Activated CD4-positive, alpha-beta T cell treated with anti-CD3 and anti-CD28 coated beads for 36 hours (primary cell): ENCODE measurements around the gene EPB41L2. TPM values are rescaled to one million over a fixed set of nuclear protein-coding genes. Genes with fewer than 3 reads are reported as not detected.

Source experiments
- ATAC-seq: fragments of 200-7000 bp; cut with Tn5 transposase; one replicate; pipeline ENCODE4 v1.10.0; 2021; ENCODE audit warnings: mild to moderate bottlenecking, moderate library complexity
- CTCF ChIA-PET: fragments of 350-600 bp; sonication (Branson Sonifier 250); formaldehyde crosslinking; loops from one replicate; lab custom pipeline; 2021; ENCODE audit warnings: antibody characterized with exemption; lab: Charles Lee
- POLR2A ChIA-PET: fragments of 350-600 bp; sonication (Branson Sonifier 250); formaldehyde crosslinking; loops from one replicate; lab custom pipeline; 2021; ENCODE audit warnings: antibody characterized with exemption, inconsistent platforms; lab: Charles Lee
- DNase-seq: peaks from one replicate; pipeline ENCODE4 v3.0.0-alpha.2; 2020
- H3K27ac Mint-ChIP-seq: one replicate; pipeline ENCODE4 v1.8.0; 2021; ENCODE audit warnings: mixed read lengths
- H3K27me3 Mint-ChIP-seq: one replicate; pipeline ENCODE4 v1.8.0; 2021; ENCODE audit warnings: mixed read lengths
- H3K36me3 Mint-ChIP-seq: one replicate; pipeline ENCODE4 v1.8.0; 2021; ENCODE audit warnings: low read depth, mixed read lengths
- H3K4me1 Mint-ChIP-seq: one replicate; pipeline ENCODE4 v1.8.0; 2021; ENCODE audit warnings: mixed read lengths
- H3K4me3 Mint-ChIP-seq: one replicate; pipeline ENCODE4 v1.8.0; 2021; ENCODE audit warnings: mild to moderate bottlenecking, moderate library complexity, mixed read lengths
- H3K9me3 Mint-ChIP-seq: one replicate; pipeline ENCODE4 v1.8.0; 2021; ENCODE audit warnings: low read depth, mixed read lengths
- intact Hi-C, 2 experiments: fragments of 100-400 bp; cut with DNase I in 1 of 2; cut with micrococcal nuclease in 1 of 2; formaldehyde crosslinking; loops; one replicate each; pipeline versions ENCODE4 v1.14.2 to v1.15.1; 2022 to 2024; cut with DNase I, micrococcal nuclease
- total RNA-seq, 2 experiments: library from RNA; stranded (reverse); gene quantifications; one replicate each; pipeline ENCODE4 v1.2.3, GENCODE V29; 2021

Gene EPB41L2
- total RNA-seq, 2 experiments from 2014 or later = 33.3 to 43.4 TPM

DNA sequence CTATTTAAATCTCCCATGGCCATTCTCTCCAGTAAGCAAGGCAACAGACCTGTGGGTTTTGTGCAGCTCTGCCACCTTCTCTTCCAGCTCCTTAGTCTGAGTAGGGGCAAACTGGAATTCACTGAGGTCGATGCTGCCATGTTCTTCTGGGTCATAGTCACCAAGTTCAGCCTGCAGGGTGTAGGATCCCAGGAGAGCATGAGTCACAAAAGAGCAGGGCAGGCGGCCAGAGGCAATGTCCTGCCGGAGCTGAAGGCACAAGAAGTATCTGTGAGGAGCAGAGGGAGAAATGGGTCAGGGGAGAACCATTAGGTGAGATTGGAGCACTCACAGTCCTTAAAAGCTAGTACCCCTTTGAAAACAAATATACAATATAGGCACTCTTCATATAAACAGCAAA, 162.1 kb downstream of the EPB41L2 start:
- no peak for DNase-seq
- CTCF ChIA-PET = interaction anchor here (1.0 to 3.5 kb wide), 5 partner anchors 9 to 633 kb away, joined by 3 to 19 read pairs (median 4); no protein-coding TSS in a partner anchor

GRCh38 chr6:130896249-130896648, 166.8 kb downstream of the EPB41L2 start:
- Mint-ChIP-seq H3K4me3 (no peak overlapping the region), H3K27ac (no peak overlapping the region), H3K4me1 (no peaks in the 10 kb centered on the region), H3K27me3 (no peaks in the 10 kb centered on the region), H3K9me3 (no peaks in the 10 kb centered on the region), H3K36me3 (peaks cover 4% of the 10 kb centered on the region)
- CTCF ChIA-PET = interaction anchor here (1.4 to 1.5 kb wide), 2 partner anchors 10 to 11 kb away, joined by 3 to 6 read pairs; no protein-coding TSS in a partner anchor
- ATAC-seq (no peak), DNase-seq (no peak)
- intact Hi-C loops = no loop called here
- POLR2A ChIA-PET = no interaction called here

More for the DNA sequence above, 162.1 kb downstream of the EPB41L2 start:
- Mint-ChIP-seq H3K4me3 (no peak overlapping the region), H3K4me1 (no peaks in the 10 kb centered on the region), H3K27me3 (no peaks in the 10 kb centered on the region), H3K9me3 (no peaks in the 10 kb centered on the region), H3K36me3 (no peaks in the 10 kb centered on the region), H3K27ac (no peak overlapping the region)
- intact Hi-C loops = no loop called here
- no peak for ATAC-seq
- POLR2A ChIA-PET = no interaction called here

GRCh38 chr6:130895516-130895915, 167.5 kb downstream of the EPB41L2 start:
- Mint-ChIP-seq H3K4me3 (no peak overlapping the region), H3K36me3 (peaks cover 4% of the 10 kb centered on the region), H3K9me3 (no peaks in the 10 kb centered on the region), H3K27me3 (no peaks in the 10 kb centered on the region), H3K4me1 (no peaks in the 10 kb centered on the region), H3K27ac (no peak overlapping the region)
- POLR2A ChIA-PET = no interaction called here
- DNase-seq (no peak), ATAC-seq (no peak)
- CTCF ChIA-PET = interaction anchor here (1.1 to 1.5 kb wide), 2 partner anchors 10 to 245 kb away, joined by 3 to 6 read pairs; no protein-coding TSS in a partner anchor
- intact Hi-C loops = no loop called here

GRCh38 chr6:130893766-130894165, 169.3 kb downstream of the EPB41L2 start:
- DNase-seq (no peak), ATAC-seq (no peak)
- POLR2A ChIA-PET = interaction anchor here (0.7 kb wide), 1 partner anchor 228 kb away, joined by 3 read pairs; no protein-coding TSS in a partner anchor
- no peak overlapping the region for H3K27ac Mint-ChIP-seq
- no peak overlapping the region for H3K4me3 Mint-ChIP-seq
- H3K27me3 Mint-ChIP-seq = no peaks in the 10 kb centered on the region
- no peaks in the 10 kb centered on the region for H3K4me1 Mint-ChIP-seq
- intact Hi-C loops = no loop called here
- peaks cover 7% of the 10 kb centered on the region for H3K36me3 Mint-ChIP-seq
- CTCF ChIA-PET = interaction anchor here (1.8 kb wide), 1 partner anchor 22 kb away, joined by 5 read pairs; no protein-coding TSS in a partner anchor
- no peaks in the 10 kb centered on the region for H3K9me3 Mint-ChIP-seq

DNA sequence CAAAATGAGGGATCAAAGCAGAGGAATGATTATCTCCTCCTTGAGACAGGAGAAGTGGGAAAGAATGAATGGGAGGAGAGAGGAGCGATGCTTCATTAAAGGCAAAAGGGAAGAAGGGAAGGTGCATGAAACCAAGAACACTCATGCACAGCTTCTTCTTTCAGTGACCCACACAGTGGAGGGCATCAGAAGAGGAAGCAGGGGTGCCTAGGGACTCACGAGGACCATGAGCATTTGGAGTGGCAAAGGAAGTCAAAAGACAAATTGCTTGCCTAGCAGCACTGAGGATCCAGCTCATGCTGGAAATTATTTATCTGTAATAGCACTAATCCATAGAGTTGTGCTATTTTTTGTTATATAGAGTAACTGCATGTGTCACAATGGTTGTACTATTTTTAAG, 169.8 kb downstream of the EPB41L2 start:
- DNase-seq (no peak), ATAC-seq (no peak)
- peaks cover 7% of the 10 kb centered on the region for H3K36me3 Mint-ChIP-seq
- H3K27me3 Mint-ChIP-seq = no peaks in the 10 kb centered on the region
- no peak overlapping the region for H3K4me3 Mint-ChIP-seq
- CTCF ChIA-PET = interaction anchor here (1.8 kb wide), 1 partner anchor 22 kb away, joined by 5 read pairs; no protein-coding TSS in a partner anchor
- H3K9me3 Mint-ChIP-seq = no peaks in the 10 kb centered on the region
- H3K4me1 Mint-ChIP-seq = no peaks in the 10 kb centered on the region
- POLR2A ChIA-PET = no interaction called here
- no peak overlapping the region for H3K27ac Mint-ChIP-seq
- intact Hi-C loops = no loop called here

DNA sequence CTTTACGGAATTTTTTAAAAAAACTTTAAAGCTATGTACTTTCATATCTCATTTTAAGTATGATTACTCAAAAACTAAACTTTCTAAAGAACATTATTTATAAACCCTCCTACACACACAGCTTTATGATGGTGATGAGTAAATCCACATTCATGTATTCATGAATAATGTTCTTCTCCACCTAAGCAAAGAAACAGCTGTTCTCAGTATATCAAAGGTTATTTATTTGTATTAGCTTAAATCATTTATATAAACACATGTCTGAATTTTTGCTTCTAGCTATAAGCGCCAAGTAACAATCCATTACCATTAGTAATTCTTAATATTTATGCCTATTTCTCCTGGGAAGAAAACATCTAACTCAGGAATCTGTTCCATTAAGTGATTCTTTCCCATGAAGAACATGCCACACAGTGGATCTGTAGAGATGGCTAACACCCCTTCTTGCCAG, 172.5 kb downstream of the EPB41L2 start:
- intact Hi-C loops = no loop called here
- no peak overlapping the region for H3K4me3 Mint-ChIP-seq
- H3K4me1 Mint-ChIP-seq = no peaks in the 10 kb centered on the region
- DNase-seq (no peak), ATAC-seq (no peak)
- no peak overlapping the region for H3K27ac Mint-ChIP-seq
- no peaks in the 10 kb centered on the region for H3K9me3 Mint-ChIP-seq
- H3K36me3 Mint-ChIP-seq = peaks cover 7% of the 10 kb centered on the region
- CTCF ChIA-PET = interaction anchor here (0.7 to 3.2 kb wide), 7 partner anchors 8 to 643 kb away, joined by 3 to 16 read pairs (median 7); no protein-coding TSS in a partner anchor
- H3K27me3 Mint-ChIP-seq = no peaks in the 10 kb centered on the region
- POLR2A ChIA-PET = interaction anchor here (0.5 to 0.6 kb wide), 2 partner anchors 39 to 139 kb away, joined by 3 read pairs; no protein-coding TSS in a partner anchor

DNA sequence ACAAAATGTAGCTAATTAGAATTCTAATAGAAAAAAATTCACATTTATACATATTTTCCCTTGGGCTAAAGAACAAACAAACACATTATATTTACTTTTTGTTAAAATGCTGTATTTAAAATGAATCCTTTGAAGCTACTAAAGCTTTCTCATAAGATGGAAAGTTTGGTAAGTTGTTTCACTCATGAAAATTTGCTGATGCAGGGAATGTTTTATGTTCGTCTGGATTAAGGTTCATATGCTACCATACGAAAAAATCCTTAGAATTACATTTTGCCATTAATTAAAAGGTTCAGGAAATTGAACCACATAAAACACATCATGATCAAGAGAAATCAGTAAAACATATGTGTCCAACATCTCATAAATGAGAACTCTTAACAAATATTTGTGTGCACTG, 173.6 kb downstream of the EPB41L2 start:
- ChIA-PET CTCF (interaction anchor here (2.8 kb wide), 1 partner anchor 10 kb away, joined by 11 read pairs; no protein-coding TSS in a partner anchor), POLR2A (no interaction called here)
- H3K9me3 Mint-ChIP-seq = no peaks in the 10 kb centered on the region
- intact Hi-C loops = loop anchor here in 1 of 2 experiments (5.0 to 10.0 kb wide), 2 partner anchors 295 to 738 kb away; partner anchors contain the start of gene MED23
- no peak for DNase-seq
- H3K27me3 Mint-ChIP-seq = no peaks in the 10 kb centered on the region
- H3K36me3 Mint-ChIP-seq = peaks cover 7% of the 10 kb centered on the region
- no peak overlapping the region for H3K4me3 Mint-ChIP-seq
- no peaks in the 10 kb centered on the region for H3K4me1 Mint-ChIP-seq
- H3K27ac Mint-ChIP-seq = no peak overlapping the region
- ATAC-seq = no peak

GRCh38 chr6:130888246-130888645, 174.8 kb downstream of the EPB41L2 start:
- Mint-ChIP-seq H3K9me3 (no peaks in the 10 kb centered on the region), H3K27me3 (no peaks in the 10 kb centered on the region), H3K36me3 (peaks cover 3% of the 10 kb centered on the region), H3K4me3 (no peak overlapping the region), H3K27ac (no peak overlapping the region), H3K4me1 (no peaks in the 10 kb centered on the region)
- no peak for ATAC-seq
- intact Hi-C loops = loop anchor here in 1 of 2 experiments (5.0 to 10.0 kb wide), 2 partner anchors 297 to 739 kb away; partner anchors contain the start of gene MED23
- CTCF ChIA-PET = interaction anchor here (1.7 to 3.9 kb wide), 2 partner anchors 12 to 228 kb away, joined by 11 to 19 read pairs; no protein-coding TSS in a partner anchor
- no peak for DNase-seq
- POLR2A ChIA-PET = no interaction called here

GRCh38 chr6:130886966-130887365, 176.1 kb downstream of the EPB41L2 start:
- H3K9me3 Mint-ChIP-seq = no peaks in the 10 kb centered on the region
- POLR2A ChIA-PET = no interaction called here
- H3K27me3 Mint-ChIP-seq = no peaks in the 10 kb centered on the region
- H3K36me3 Mint-ChIP-seq = peaks cover 3% of the 10 kb centered on the region
- CTCF ChIA-PET = interaction anchor here (1.4 to 3.9 kb wide), 2 partner anchors 13 to 647 kb away, joined by 4 to 19 read pairs; no protein-coding TSS in a partner anchor
- H3K4me1 Mint-ChIP-seq = no peaks in the 10 kb centered on the region
- intact Hi-C loops = loop anchor here in 1 of 2 experiments (5.0 to 10.0 kb wide), 2 partner anchors 298 to 740 kb away; partner anchors contain the start of gene MED23
- DNase-seq = no peak
- H3K4me3 Mint-ChIP-seq = no peak overlapping the region
- H3K27ac Mint-ChIP-seq = no peak overlapping the region
- ATAC-seq = no peak

DNA sequence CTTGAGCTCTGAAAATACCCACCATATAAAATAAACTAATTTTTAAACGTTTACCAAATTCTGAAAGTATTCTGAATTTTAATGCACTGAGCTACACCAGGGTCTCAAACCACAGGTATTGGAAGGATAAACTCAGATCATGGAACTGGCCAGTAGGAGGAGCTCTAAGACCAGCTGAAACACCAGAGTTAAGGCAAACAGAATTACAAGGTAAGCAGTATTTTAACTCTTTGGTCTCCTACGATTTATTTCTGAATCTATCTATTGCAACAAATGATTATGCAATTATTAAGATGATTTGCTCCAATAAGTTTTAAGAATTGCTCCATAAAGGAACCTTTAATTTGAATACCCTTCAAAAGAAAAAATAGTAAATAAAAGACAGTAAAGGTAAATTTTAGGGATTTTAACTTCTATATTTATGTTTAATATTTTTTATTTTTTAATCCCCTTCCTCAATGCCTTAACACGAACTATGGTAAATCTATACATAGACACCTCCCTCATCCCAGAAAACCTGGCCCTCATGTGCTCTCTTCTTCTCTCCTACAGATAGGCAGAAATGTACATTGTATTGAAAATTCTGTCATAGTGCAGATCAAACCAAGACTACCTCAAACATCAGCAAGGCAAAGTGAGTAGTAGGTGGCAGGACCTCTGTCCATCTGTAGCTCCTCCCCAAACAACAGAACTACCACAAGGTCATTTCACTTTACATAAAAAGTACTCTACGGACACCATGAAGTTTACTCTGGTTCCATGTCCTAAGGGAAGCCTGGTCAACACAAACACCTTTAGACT, 177.5 kb downstream of the EPB41L2 start:
- Mint-ChIP-seq H3K36me3 (peaks cover 3% of the 10 kb centered on the region), H3K27ac (no peak overlapping the region), H3K4me1 (no peaks in the 10 kb centered on the region), H3K4me3 (no peak overlapping the region), H3K27me3 (no peaks in the 10 kb centered on the region), H3K9me3 (no peaks in the 10 kb centered on the region)
- CTCF ChIA-PET = interaction anchor here (0.6 to 6.5 kb wide), 48 partner anchors 10 to 743 kb away, joined by 3 to 79 read pairs (median 4); partner anchors contain the start of gene EPB41L2
- DNase-seq (peak; percentile 80), ATAC-seq (peak; percentile 76)
- intact Hi-C loops = loop anchor here (1.0 to 10.0 kb wide), 7 partner anchors 231 to 743 kb away; partner anchors contain the start of gene MED23 (in 2 of the 2)
- POLR2A ChIA-PET = no interaction called here

DNA sequence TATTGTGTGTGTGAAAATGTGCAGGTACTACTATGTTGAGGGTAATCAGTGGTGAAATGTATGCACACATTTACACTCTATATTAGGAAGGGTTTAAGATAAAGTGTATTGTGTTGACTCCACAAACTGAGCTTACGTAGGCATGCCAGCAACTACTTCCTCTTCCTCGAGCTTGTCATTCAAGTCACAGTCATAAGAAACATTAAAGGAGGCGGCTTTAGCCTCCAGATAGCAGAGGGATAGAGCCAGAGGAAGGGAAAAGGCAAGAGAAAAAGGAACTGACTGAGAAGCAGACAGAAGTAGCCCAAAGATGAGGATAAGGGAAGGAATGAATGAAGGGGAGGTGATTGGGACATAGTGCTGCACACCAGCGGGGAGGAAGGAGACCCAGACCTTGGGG, 180.7 kb downstream of the EPB41L2 start:
- no peaks in the 10 kb centered on the region for H3K27me3 Mint-ChIP-seq
- CTCF ChIA-PET = interaction anchor here (0.5 to 6.5 kb wide), 5 partner anchors 9 to 650 kb away, joined by 3 to 79 read pairs (median 3); no protein-coding TSS in a partner anchor
- POLR2A ChIA-PET = no interaction called here
- H3K36me3 Mint-ChIP-seq = no peaks in the 10 kb centered on the region
- no peaks in the 10 kb centered on the region for H3K4me1 Mint-ChIP-seq
- H3K4me3 Mint-ChIP-seq = no peak overlapping the region
- no peak overlapping the region for H3K27ac Mint-ChIP-seq
- no peaks in the 10 kb centered on the region for H3K9me3 Mint-ChIP-seq
- intact Hi-C loops = loop anchor here in 1 of 2 experiments (10.0 kb wide), 1 partner anchor 302 kb away; no protein-coding TSS in a partner anchor
- DNase-seq (no peak), ATAC-seq (no peak)
